Neuronal stem cell (in vitro differentiated cells): Measurements from ENCODE around the gene CENPP.

ENCODE experiments used
- DNase-seq: peaks from one replicate; pipeline ENCODE4 v3.0.0-alpha.2; 2013; ENCODE audit warnings: low spot score
- H2AFZ ChIP-seq: one replicate; pipeline ENCODE4 v1.6.1; 2013; ENCODE audit warnings: mild to moderate bottlenecking, low read length, inconsistent platforms
- H2AK5ac ChIP-seq: 2 replicates; pipeline ENCODE4 v1.6.1; 2013; ENCODE audit warnings: low read depth, mild to moderate bottlenecking, inconsistent platforms, low read length, moderate library complexity, mixed read lengths
- H2BK120ac ChIP-seq: 2 replicates; pipeline ENCODE4 v1.6.1; 2013; ENCODE audit warnings: low read depth, mild to moderate bottlenecking, inconsistent platforms, low read length, moderate library complexity, mixed read lengths
- H2BK12ac ChIP-seq: one replicate; pipeline ENCODE4 v1.6.1; 2013; ENCODE audit warnings: low read length, inconsistent platforms
- H2BK15ac ChIP-seq: 2 replicates; pipeline ENCODE4 v1.6.1; 2013; ENCODE audit warnings: mild to moderate bottlenecking, low read length, inconsistent platforms, mixed read lengths
- H2BK5ac ChIP-seq: one replicate; pipeline ENCODE4 v1.6.1; 2013; ENCODE audit warnings: inconsistent platforms, mild to moderate bottlenecking, low read length, moderate library complexity
- H3K14ac ChIP-seq: one replicate; pipeline ENCODE4 v1.6.1; 2013; ENCODE audit warnings: low read length, inconsistent platforms
- H3K18ac ChIP-seq: 2 replicates; pipeline ENCODE4 v1.6.1; 2013; ENCODE audit warnings: low read length, inconsistent platforms
- H3K23ac ChIP-seq: 2 replicates; pipeline ENCODE4 v1.6.1; 2013; ENCODE audit warnings: low read depth, mild to moderate bottlenecking, mixed read lengths, low read length, inconsistent platforms; ENCODE audit not compliant: poor library complexity
- H3K27ac ChIP-seq: replicated peaks from 3 replicates; pipeline ENCODE4 v1.5.1; 2013; ENCODE audit warnings: low read length, inconsistent platforms
- H3K27me3 ChIP-seq, 3 experiments: 2 replicates each; pipeline ENCODE4 v1.6.1; 2013; ENCODE audit warnings: low read length in 3 of 3, mild to moderate bottlenecking in 2 of 3, inconsistent platforms in 1 of 3, low read depth in 1 of 3, mixed read lengths in 1 of 3, moderate library complexity in 1 of 3; ENCODE audit not compliant: control insufficient read depth in 3 of 3, insufficient read depth in 3 of 3
- H3K36me3 ChIP-seq, 2 donors: replicated peaks in 1 of 2; 2 replicates each; pipeline ENCODE4 v1.6.1; 2013; ENCODE audit warnings: low read length in 2 of 2; ENCODE audit not compliant: control insufficient read depth in 2 of 2, insufficient read depth in 2 of 2
- H3K4ac ChIP-seq: 2 replicates; pipeline ENCODE4 v1.6.1; 2013; ENCODE audit warnings: inconsistent platforms, mild to moderate bottlenecking, low read length, moderate library complexity
- H3K4me1 ChIP-seq, 2 donors: 1 replicate in 1 of 2; 2 replicates in 1 of 2; pipeline ENCODE4 v1.6.1; 2013; ENCODE audit warnings: low read length in 2 of 2, low read depth in 1 of 2; ENCODE audit not compliant: control insufficient read depth in 2 of 2, insufficient read depth in 1 of 2
- H3K4me2 ChIP-seq: one replicate; pipeline ENCODE4 v1.6.1; 2013; ENCODE audit warnings: mild to moderate bottlenecking, low read length, inconsistent platforms; ENCODE audit not compliant: insufficient read depth, poor library complexity, severe bottlenecking
- H3K4me3 ChIP-seq, 2 donors: 2 replicates each; pipeline ENCODE4 v1.5.1; 2013; ENCODE audit warnings: low read length in 2 of 2, mild to moderate bottlenecking in 2 of 2, inconsistent platforms in 1 of 2, moderate library complexity in 1 of 2
- H3K79me1 ChIP-seq: one replicate; pipeline ENCODE4 v1.6.1; 2013; ENCODE audit warnings: low read depth, mild to moderate bottlenecking, inconsistent platforms, low read length, moderate library complexity
- H3K9ac ChIP-seq: one replicate; pipeline ENCODE4 v1.6.1; 2013; ENCODE audit warnings: mild to moderate bottlenecking, low read depth, low read length, inconsistent platforms; ENCODE audit not compliant: poor library complexity
- H3K9me3 ChIP-seq, 2 donors: replicated peaks in 1 of 2; 2 replicates each; pipeline versions ENCODE3 to v1.6.1; 2013; ENCODE audit warnings: low read length in 2 of 2, mild to moderate bottlenecking in 2 of 2, inconsistent platforms in 1 of 2, low read depth in 1 of 2, mixed read lengths in 1 of 2, moderate library complexity in 1 of 2; ENCODE audit not compliant: control insufficient read depth in 2 of 2, insufficient read depth in 1 of 2
- H4K8ac ChIP-seq: one replicate; pipeline ENCODE4 v1.6.1; 2013; ENCODE audit warnings: low read depth, mild to moderate bottlenecking, inconsistent platforms, low read length, moderate library complexity
- H4K91ac ChIP-seq: one replicate; pipeline ENCODE4 v1.6.1; 2013; ENCODE audit warnings: low read length, low read depth, mild to moderate bottlenecking, inconsistent platforms; ENCODE audit not compliant: poor library complexity
- WGBS, 2 donors: extraction: QIAGEN DNeasy Blood & Tissue Kit; methylation state at CpG; one replicate each; pipeline ENCODE4 v1.1.7; 2013; ENCODE audit warnings: missing lambda C conversion rate in 2 of 2, mixed read lengths in 1 of 2; ENCODE audit not compliant: insufficient read length in 2 of 2, insufficient replicate concordance in 1 of 2; ENCODE audit errors: extremely low coverage in 2 of 2; 5-methylcytosine and 5-hydroxymethylcytosine counted together

Gene CENPP

DNA sequence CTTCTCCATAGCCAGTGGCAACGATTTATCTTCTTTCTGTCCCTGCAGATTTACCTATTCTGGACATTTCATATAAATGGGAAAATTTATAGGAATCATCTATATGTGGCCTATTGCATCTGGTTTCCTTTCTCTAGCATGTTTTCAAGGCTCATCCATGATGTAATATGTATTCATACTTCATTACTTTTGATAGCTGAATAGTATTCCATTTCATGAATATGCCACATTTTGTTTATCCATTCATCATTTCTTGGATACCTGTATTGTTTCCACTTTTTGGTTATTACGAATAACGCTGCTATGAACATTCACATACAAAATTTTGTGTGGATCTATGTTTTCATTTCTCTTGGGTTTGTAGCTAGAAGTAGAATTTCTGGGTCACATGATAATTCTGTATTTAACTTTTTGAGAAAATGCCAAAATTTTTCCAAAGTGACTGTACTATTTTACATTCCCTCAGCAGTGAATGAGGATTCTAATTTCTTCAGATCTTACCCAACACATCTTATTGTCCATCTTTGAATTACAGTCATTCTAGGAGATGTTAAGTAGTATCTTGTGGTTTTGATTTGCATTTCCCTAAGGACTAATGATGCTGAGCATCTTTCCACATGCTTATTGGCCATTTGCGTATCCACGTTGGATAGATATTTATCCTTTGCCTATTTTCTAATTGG lies 35.9 kb upstream of the CENPP start:
- Histone ChIP-seq H3K23ac (no peak overlapping the region), H2BK12ac (no peak overlapping the region), H3K14ac (no peak overlapping the region), H2BK120ac (no peak overlapping the region), H3K36me3 (peaks cover 9 to 70% of the 10 kb centered on the region in 2 donors), H3K9me3 (peaks cover 0 to 9% of the 10 kb centered on the region in 2 donors), H3K4me3 (no peak overlapping the region), H3K4me2 (no peak overlapping the region), H3K79me1 (peaks cover 3% of the 10 kb centered on the region), H2AFZ (no peak overlapping the region), H4K91ac (no peak overlapping the region), H3K18ac (no peak overlapping the region), H2BK5ac (no peak overlapping the region), H2BK15ac (no peak overlapping the region), H3K9ac (no peak overlapping the region), H2AK5ac (no peak overlapping the region), H3K4ac (no peak overlapping the region), H3K27ac (no peak overlapping the region), H3K4me1 (peaks cover 7 to 9% of the 10 kb centered on the region in 2 donors), H4K8ac (no peak overlapping the region), H3K27me3 (no peaks in the 10 kb centered on the region)
- no peak for DNase-seq
- no CpG with 5 or more reads among the region's 5 CpGs for WGBS, 2 donors

GRCh38 chr9:92290785-92291429 lies 34.8 kb upstream of the CENPP start:
- no peak overlapping the region for H3K4me2 ChIP-seq
- no CpG with 5 or more reads among the region's 1 CpG for WGBS, 2 donors
- no peak overlapping the region for H3K14ac ChIP-seq
- no peaks in the 10 kb centered on the region for H3K27me3 ChIP-seq
- no peak overlapping the region for H3K27ac ChIP-seq
- no peak overlapping the region for H2AFZ ChIP-seq
- peaks cover 7 to 9% of the 10 kb centered on the region in 2 donors for H3K4me1 ChIP-seq
- H2BK120ac ChIP-seq, result no peak overlapping the region
- H2BK12ac ChIP-seq, result no peak overlapping the region
- H3K36me3 ChIP-seq, result peaks cover 4 to 59% of the 10 kb centered on the region in 2 donors
- DNase-seq, result no peak
- no peak overlapping the region for H3K9ac ChIP-seq
- H3K4ac ChIP-seq, result no peak overlapping the region
- H2AK5ac ChIP-seq, result no peak overlapping the region
- no peak overlapping the region for H3K4me3 ChIP-seq
- H3K23ac ChIP-seq, result no peak overlapping the region
- H4K91ac ChIP-seq, result no peak overlapping the region
- H2BK15ac ChIP-seq, result no peak overlapping the region
- H3K9me3 ChIP-seq, result peaks cover 0 to 9% of the 10 kb centered on the region in 2 donors
- H3K18ac ChIP-seq, result no peak overlapping the region
- peaks cover 3% of the 10 kb centered on the region for H3K79me1 ChIP-seq
- no peak overlapping the region for H2BK5ac ChIP-seq
- H4K8ac ChIP-seq, result no peak overlapping the region

- no CpG with 5 or more reads among the region's 2 CpGs for WGBS, 2 donors
- Histone ChIP-seq H3K79me1 (peaks cover 3% of the 10 kb centered on the region), H4K91ac (no peak overlapping the region), H3K9ac (no peak overlapping the region), H2BK5ac (no peak overlapping the region), H2BK12ac (no peak overlapping the region), H2AK5ac (no peak overlapping the region), H3K4ac (no peak overlapping the region), H3K18ac (no peak overlapping the region), H3K4me1 (peaks cover 7 to 9% of the 10 kb centered on the region in 2 donors), H2BK15ac (no peak overlapping the region), H2BK120ac (no peak overlapping the region), H3K27ac (no peak overlapping the region), H4K8ac (no peak overlapping the region), H2AFZ (no peak overlapping the region), H3K36me3 (peaks cover 4 to 58% of the 10 kb centered on the region in 2 donors), H3K14ac (no peak overlapping the region), H3K27me3 (no peaks in the 10 kb centered on the region), H3K4me2 (no peak overlapping the region), H3K23ac (no peak overlapping the region), H3K4me3 (no peak overlapping the region), H3K9me3 (peaks cover 0 to 9% of the 10 kb centered on the region in 2 donors)
- no peak for DNase-seq
Observed at GRCh38 chr9:92291577-92291976, 34.2 kb upstream of the CENPP start.

DNA sequence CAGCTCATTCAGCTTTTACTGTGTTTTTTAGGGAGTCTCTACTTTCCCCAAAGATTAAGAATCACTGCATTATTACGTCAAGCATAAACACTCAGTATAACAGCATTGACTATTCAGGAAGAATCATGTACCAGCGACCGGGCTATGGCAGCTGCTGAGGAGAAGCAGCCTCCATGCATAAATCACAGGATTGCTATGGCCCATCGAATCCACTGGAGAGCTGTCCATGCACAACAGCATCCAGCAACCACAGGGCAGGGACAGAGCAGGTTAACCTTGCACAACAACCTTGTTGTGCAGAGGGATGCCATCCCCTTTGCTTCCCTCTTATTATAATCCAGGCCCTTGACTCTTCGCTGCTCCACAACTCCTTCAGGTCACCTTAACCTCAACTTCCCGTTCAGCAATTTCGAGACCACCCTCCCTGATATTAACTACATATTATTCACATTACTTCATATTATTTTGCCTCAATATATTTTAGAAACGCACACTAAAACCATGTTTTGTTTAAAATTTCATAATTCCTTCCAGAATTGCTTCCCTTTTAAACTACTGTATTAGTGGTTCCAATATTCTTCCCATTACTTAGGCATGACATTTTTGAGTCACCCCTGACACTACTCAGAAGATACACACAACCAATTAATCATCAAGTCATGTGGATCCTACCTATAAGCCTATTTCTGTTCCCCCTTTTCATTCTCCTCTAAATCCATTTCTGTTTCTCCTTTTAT lies 33.2 kb upstream of the CENPP start:
- no peak overlapping the region for H2BK15ac ChIP-seq
- no peak for DNase-seq
- peaks cover 3% of the 10 kb centered on the region for H3K79me1 ChIP-seq
- H3K9me3 ChIP-seq, result peaks cover 0 to 9% of the 10 kb centered on the region in 2 donors
- no peak overlapping the region for H3K27ac ChIP-seq
- no peaks in the 10 kb centered on the region for H3K27me3 ChIP-seq
- no peak overlapping the region for H2BK12ac ChIP-seq
- H2BK120ac ChIP-seq, result no peak overlapping the region
- WGBS, 2 donors, result 100% methylated on average over 3 of the region's 8 CpGs; no CpG with 5 or more reads in 1 of the 2 donors
- no peak overlapping the region for H4K91ac ChIP-seq
- H3K14ac ChIP-seq, result no peak overlapping the region
- H3K23ac ChIP-seq, result no peak overlapping the region
- H3K9ac ChIP-seq, result peak overlapping the region; percentile 72
- H3K4me2 ChIP-seq, result peak overlapping the region; percentile 36
- no peak overlapping the region for H3K18ac ChIP-seq
- no peak overlapping the region for H4K8ac ChIP-seq
- no peak overlapping the region for H2AFZ ChIP-seq
- H3K4me1 ChIP-seq, result peaks cover 7 to 9% of the 10 kb centered on the region in 2 donors
- H3K36me3 ChIP-seq, result peaks cover 4 to 58% of the 10 kb centered on the region in 2 donors
- H2BK5ac ChIP-seq, result no peak overlapping the region
- H3K4ac ChIP-seq, result no peak overlapping the region
- H3K4me3 ChIP-seq, result peak overlapping the region; percentile 14 to 72
- no peak overlapping the region for H2AK5ac ChIP-seq
